Body of pancreas (tissue), 4 donors: ENCODE results near the gene AGBL4. TPM values are rescaled to one million over a fixed set of nuclear protein-coding genes. Genes with fewer than 3 reads are reported as not detected.
"Not testable (repeated sequence)": the region's sequence is repeated elsewhere in the genome, so short reads cannot be mapped to it uniquely, and the experiment has no call there.

Experiments
- ATAC-seq: fragments of 150-250 bp; one replicate; pipeline ENCODE4 v1.9.1; 2016
- DNase-seq, 4 donors: peaks; one replicate each; pipeline ENCODE4 v3.0.0-alpha.2; 2019
- H3K27ac ChIP-seq, 4 donors: fragments of 200-600 bp; sonication (generic); 1 replicate in 3 of 4; 2 replicates in 1 of 4; pipeline versions ENCODE4 v1.5.1 to v1.6.1; 2016 to 2019; ENCODE audit warnings: mild to moderate bottlenecking in 1 of 4, mixed read lengths in 1 of 4, moderate library complexity in 1 of 4
- H3K27me3 ChIP-seq, 2 donors: fragments of 200-600 bp; sonication (generic); one replicate each; pipeline ENCODE4 v1.6.0; 2016; ENCODE audit warnings: mild to moderate bottlenecking in 1 of 2
- H3K36me3 ChIP-seq, 2 donors: fragments of 200-600 bp; sonication (generic); replicated peaks in 1 of 2; 2 replicates each; pipeline ENCODE4 v1.5.1; 2016; ENCODE audit warnings: low read depth in 2 of 2; ENCODE audit not compliant: insufficient read depth in 1 of 2
- H3K4me1 ChIP-seq: fragments of 200-600 bp; sonication (generic); one replicate; pipeline ENCODE4 v1.6.0; 2016
- H3K4me3 ChIP-seq, 2 donors: fragments of 200-600 bp; sonication (generic); 1 replicate in 1 of 2; 2 replicates in 1 of 2; pipeline ENCODE4 v1.5.1; 2016 to 2019
- H3K9me3 ChIP-seq, 3 donors: fragments of 200-600 bp; sonication (generic); 1 replicate in 2 of 3; 2 replicates in 1 of 3; pipeline ENCODE4 v1.5.1; 2016
- CTCF ChIP-seq, 7 experiments: fragments of 450-650 bp in 4 of 7; fragments of 200-600 bp in 3 of 7; sonication (generic) in 3 of 7; IDR thresholded peaks; one replicate each; pipeline ENCODE4 v1.5.1; 2016 to 2019; ENCODE audit warnings: antibody characterized with exemption in 7 of 7
- POLR2A ChIP-seq, 3 donors: fragments of 450-650 bp; IDR thresholded peaks; one replicate each; pipeline ENCODE4 v1.6.1; 2016; ENCODE audit warnings: antibody characterized with exemption in 3 of 3, mild to moderate bottlenecking in 2 of 3
- WGBS, 2 donors: methylation state at CpG; one replicate each; pipeline ENCODE4 v1.1.5; 2017; 5-methylcytosine and 5-hydroxymethylcytosine counted together
- intact Hi-C: fragments of 100-400 bp; cut with DNase I; formaldehyde crosslinking; loops from one replicate; pipeline ENCODE4 v1.15.1; 2023
- total RNA-seq, 2 donors: library from RNA; depleted of rRNA; stranded (reverse); fragments of >200 nt; gene quantifications; one replicate each; pipeline ENCODE4 v1.1.0, GENCODE V29; 2016

Gene AGBL4
- total RNA-seq, 2 donors from 2014 or later, result 0.33 to 0.78 TPM

GRCh38 chr1:49028396-49028795 lies 995.4 kb downstream of the AGBL4 start:
- H3K36me3 ChIP-seq, result no peaks in the 10 kb centered on the region
- WGBS, 2 donors, result 50 to 61% methylated on average over 1 of the region's 1 CpG
- TF ChIP-seq CTCF (IDR thresholded peaks at IDR 0.05), result no peak
- no peak for TF ChIP-seq POLR2A (IDR thresholded peaks at IDR 0.05)
- H3K9me3 ChIP-seq, result peaks cover 0 to 11% (median 0%) of the 10 kb centered on the region in 3 donors
- no peaks in the 10 kb centered on the region for H3K4me1 ChIP-seq
- ATAC-seq (no peak), DNase-seq (no peak)
- no peak overlapping the region for H3K4me3 ChIP-seq
- intact Hi-C loops, result no loop called here
- H3K27me3 ChIP-seq, result no peaks in the 10 kb centered on the region
- H3K27ac ChIP-seq, result no peak overlapping the region

- H3K27me3 ChIP-seq, result no peaks in the 10 kb centered on the region
- no peak overlapping the region for H3K27ac ChIP-seq
- H3K9me3 ChIP-seq, result peaks cover 0 to 11% (median 0%) of the 10 kb centered on the region in 3 donors
- no peaks in the 10 kb centered on the region for H3K4me1 ChIP-seq
- WGBS, 2 donors, result 52 to 54% methylated on average over 1 of the region's 1 CpG
- no peaks in the 10 kb centered on the region for H3K36me3 ChIP-seq
- ATAC-seq (no peak), DNase-seq (no peak)
- intact Hi-C loops, result no loop called here
- H3K4me3 ChIP-seq, result no peak overlapping the region
- TF ChIP-seq CTCF (IDR thresholded peaks at IDR 0.05), result no peak
- no peak for TF ChIP-seq POLR2A (IDR thresholded peaks at IDR 0.05)
Measured at GRCh38 chr1:49026230-49026811, 997.4 kb downstream of the AGBL4 start.

- DNase-seq (no peak), ATAC-seq (no peak)
- H3K36me3 ChIP-seq, result no peaks in the 10 kb centered on the region
- WGBS, 2 donors, result 62 to 71% methylated on average over 5 of the region's 5 CpGs
- no peak overlapping the region for H3K27ac ChIP-seq
- H3K9me3 ChIP-seq, result no peaks in the 10 kb centered on the region
- no peaks in the 10 kb centered on the region for H3K4me1 ChIP-seq
- intact Hi-C loops, result no loop called here
- no peak overlapping the region for H3K4me3 ChIP-seq
- no peaks in the 10 kb centered on the region for H3K27me3 ChIP-seq
- TF ChIP-seq CTCF (IDR thresholded peaks at IDR 0.05) (no peak), POLR2A (IDR thresholded peaks at IDR 0.05) (no peak)
Measured at GRCh38 chr1:49016030-49016977, 1007.5 kb downstream of the AGBL4 start.

- H3K4me1 ChIP-seq, result no peaks in the 10 kb centered on the region
- no peaks in the 10 kb centered on the region for H3K36me3 ChIP-seq
- ATAC-seq (no peak), DNase-seq (no peak)
- intact Hi-C loops, result no loop called here
- no peaks in the 10 kb centered on the region for H3K9me3 ChIP-seq
- no peak overlapping the region for H3K27ac ChIP-seq
- H3K4me3 ChIP-seq, result no peak overlapping the region
- TF ChIP-seq CTCF (IDR thresholded peaks at IDR 0.05), result no peak
- TF ChIP-seq POLR2A (IDR thresholded peaks at IDR 0.05), result no peak
- H3K27me3 ChIP-seq, result no peaks in the 10 kb centered on the region
Measured at GRCh38 chr1:49013079-49013478, 1010.7 kb downstream of the AGBL4 start.

GRCh38 chr1:49002981-49003380 lies 1020.8 kb downstream of the AGBL4 start:
- H3K27ac ChIP-seq, H3K36me3 ChIP-seq, H3K27me3 ChIP-seq, H3K4me1 ChIP-seq, DNase-seq, intact Hi-C loops, H3K4me3 ChIP-seq, ATAC-seq, H3K9me3 ChIP-seq: not testable (repeated sequence)
- 80 to 88% methylated on average over 10 of the region's 10 CpGs for WGBS, 2 donors
